Measurements from ENCODE around the gene SLC17A3. TPM values are rescaled to one million over a fixed set of nuclear protein-coding genes. Genes with fewer than 3 reads are reported as not detected.

Gene SLC17A3
- total and polyA plus RNA-seq, 10 of the 15 experiments (the other 5 are each of a cell fraction or from before 2014, with no cell fraction given) = not detected

- peaks cover 0 to 2% of the 10 kb centered on the region in 2 experiments; a peak in 2 of 4 replicates for H3K27me3 ChIP-seq (replicated peaks in 1 of 2; ENCODE audit: control insufficient read depth in 2 of 2, insufficient read depth in 2 of 2, low read length in 1 of 2)
- H3K9me3 ChIP-seq (replicated peaks; ENCODE audit: control insufficient read depth, insufficient read depth, low read length) = no peaks in the 10 kb centered on the region
- H2AFZ ChIP-seq (ENCODE audit: control insufficient read depth, low read depth, low read length) = no peak overlapping the region
- FAIRE-seq = no peak
- H3K4me2 ChIP-seq (ENCODE audit: control insufficient read depth, insufficient read depth) = no peak overlapping the region
- ChIA-PET RAD21 (ENCODE audit: unreplicated experiment) (no interaction called here), POLR2A (no interaction called here), SMC1A (ENCODE audit: uncharacterized antibody, unreplicated experiment) (no interaction called here), CTCF (no interaction called here)
- H3K27ac ChIP-seq (ENCODE audit: control insufficient read depth, insufficient read depth) = no peak overlapping the region
- intact Hi-C loops (cut with micrococcal nuclease; ENCODE audit: unreplicated experiment) (no loop called here), in situ Hi-C loops (cut with MboI) (no loop called here)
- H3K79me2 ChIP-seq (ENCODE audit: control insufficient read depth, insufficient read depth, low read length) = no peaks in the 10 kb centered on the region
- BruUV-seq (replicated peaks) = no TSS peak
- no peaks in the 10 kb centered on the region for H3K36me3 ChIP-seq (ENCODE audit: control insufficient read depth in 2 of 2, insufficient read depth in 2 of 2, low read length in 1 of 2)
- H3K4me1 ChIP-seq (ENCODE audit: control insufficient read depth, insufficient read depth, low read length) = no peaks in the 10 kb centered on the region
- ATAC-seq = no peak
- no peak for DNase-seq (ENCODE audit: low read depth, low spot score)
- 56% methylated on average over 2 of the region's 2 CpGs for WGBS (ENCODE audit: insufficient coverage, insufficient replicate concordance, low lambda C conversion rate, missing lambda C conversion rate)
- no peak for TF ChIP-seq SMC3 (IDR thresholded peaks at IDR 0.05; ENCODE audit: borderline replicate concordance, low read length)
- no peak for TF ChIP-seq NKRF (conservative IDR thresholded peaks at IDR 0.05)
- no peak for TF ChIP-seq MTA2 (IDR thresholded peaks at IDR 0.05; ENCODE audit: low read depth)
- TF ChIP-seq ZNF384 (IDR thresholded peaks at IDR 0.05; ENCODE audit: borderline replicate concordance, low read depth, low read length) = no peak
- no peak for TF ChIP-seq YY1 (IDR thresholded peaks at IDR 0.05; ENCODE audit: low read depth, low read length)
- TF ChIP-seq TARDBP (IDR thresholded peaks at IDR 0.05; ENCODE audit: borderline replicate concordance) = no peak
- no peak for TF ChIP-seq IKZF2 (IDR thresholded peaks at IDR 0.05)
- TF ChIP-seq, protein P1, sequence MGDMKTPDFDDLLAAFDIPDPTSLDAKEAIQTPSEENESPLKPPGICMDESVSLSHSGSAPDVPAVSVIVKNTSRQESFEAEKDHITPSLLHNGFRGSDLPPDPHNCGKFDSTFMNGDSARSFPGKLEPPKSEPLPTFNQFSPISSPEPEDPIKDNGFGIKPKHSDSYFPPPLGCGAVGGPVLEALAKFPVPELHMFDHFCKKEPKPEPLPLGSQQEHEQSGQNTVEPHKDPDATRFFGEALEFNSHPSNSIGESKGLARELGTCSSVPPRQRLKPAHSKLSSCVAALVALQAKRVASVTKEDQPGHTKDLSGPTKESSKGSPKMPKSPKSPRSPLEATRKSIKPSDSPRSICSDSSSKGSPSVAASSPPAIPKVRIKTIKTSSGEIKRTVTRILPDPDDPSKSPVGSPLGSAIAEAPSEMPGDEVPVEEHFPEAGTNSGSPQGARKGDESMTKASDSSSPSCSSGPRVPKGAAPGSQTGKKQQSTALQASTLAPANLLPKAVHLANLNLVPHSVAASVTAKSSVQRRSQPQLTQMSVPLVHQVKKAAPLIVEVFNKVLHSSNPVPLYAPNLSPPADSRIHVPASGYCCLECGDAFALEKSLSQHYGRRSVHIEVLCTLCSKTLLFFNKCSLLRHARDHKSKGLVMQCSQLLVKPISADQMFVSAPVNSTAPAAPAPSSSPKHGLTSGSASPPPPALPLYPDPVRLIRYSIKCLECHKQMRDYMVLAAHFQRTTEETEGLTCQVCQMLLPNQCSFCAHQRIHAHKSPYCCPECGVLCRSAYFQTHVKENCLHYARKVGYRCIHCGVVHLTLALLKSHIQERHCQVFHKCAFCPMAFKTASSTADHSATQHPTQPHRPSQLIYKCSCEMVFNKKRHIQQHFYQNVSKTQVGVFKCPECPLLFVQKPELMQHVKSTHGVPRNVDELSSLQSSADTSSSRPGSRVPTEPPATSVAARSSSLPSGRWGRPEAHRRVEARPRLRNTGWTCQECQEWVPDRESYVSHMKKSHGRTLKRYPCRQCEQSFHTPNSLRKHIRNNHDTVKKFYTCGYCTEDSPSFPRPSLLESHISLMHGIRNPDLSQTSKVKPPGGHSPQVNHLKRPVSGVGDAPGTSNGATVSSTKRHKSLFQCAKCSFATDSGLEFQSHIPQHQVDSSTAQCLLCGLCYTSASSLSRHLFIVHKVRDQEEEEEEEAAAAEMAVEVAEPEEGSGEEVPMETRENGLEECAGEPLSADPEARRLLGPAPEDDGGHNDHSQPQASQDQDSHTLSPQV (IDR thresholded peaks at IDR 0.05) = no peak
- TF ChIP-seq NR2C2 (IDR thresholded peaks at IDR 0.05; ENCODE audit: borderline replicate concordance, control insufficient read depth, insufficient read length, low read depth) = no peak
- no peaks in the 10 kb centered on the region for H4K20me1 ChIP-seq (ENCODE audit: control insufficient read depth, insufficient read depth)
- H3K9ac ChIP-seq (ENCODE audit: control insufficient read depth, insufficient read depth, low read length) = no peak overlapping the region
- no peak overlapping the region for H3K4me3 ChIP-seq
Observed at GRCh38 chr6:25816252-25816651, 57.8 kb downstream of the SLC17A3 start.
